ENCODE results near the gene OTUB1.
"Not testable (repeated sequence)": the region's sequence is repeated elsewhere in the genome, so short reads cannot be mapped to it uniquely, and the experiment has no call there.

The OTUB1 gene

GRCh38 chr11:63986156-63986931 lies at the start of gene OTUB1:
OTUB1 (plus strand) TSS chr11:63986438; CDS start chr11:63986457, 19 bp downstream.
- peak; percentile 88 to 92 for DNase-seq

- DNase-seq, result peak in 1 of 2 experiments; percentile 44
Observed at GRCh38 chr11:63937713-63938478, 48.3 kb upstream of the OTUB1 start.

- DNase-seq, result peak; percentile 89 to 96
Observed at GRCh38 chr11:63938479-63939396, 47.5 kb upstream of the OTUB1 start, which contains the start of gene NAA40. NAA40 (plus strand) TSS chr11:63939002; CDS start chr11:63939097, 95 bp downstream.

DNA sequence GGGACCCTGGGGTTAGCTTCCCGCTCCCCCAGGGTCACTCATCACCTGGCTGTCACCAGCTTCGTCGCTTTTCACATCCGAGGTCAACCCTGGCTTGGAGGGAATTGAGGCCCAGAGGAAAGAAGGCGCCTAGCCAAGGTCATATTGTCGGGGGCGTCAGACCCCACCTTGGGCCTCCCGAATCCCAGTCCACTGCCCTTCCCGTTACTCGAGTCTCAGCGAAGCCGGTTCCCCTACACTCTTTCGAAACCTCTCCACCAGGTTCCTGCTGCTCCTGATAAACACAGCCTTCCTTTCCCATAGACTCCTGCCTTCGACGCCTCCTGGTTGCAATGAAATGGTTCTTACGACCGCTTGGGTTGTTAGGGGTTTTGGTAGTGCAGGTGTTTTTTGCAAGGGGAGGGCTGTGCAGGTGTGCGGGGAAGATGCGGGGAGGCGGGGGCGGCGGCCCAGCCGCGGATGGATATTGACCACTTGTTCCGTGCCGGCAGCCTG lies 46.8 kb upstream of the OTUB1 start:
- DNase-seq, result no peak

DNA sequence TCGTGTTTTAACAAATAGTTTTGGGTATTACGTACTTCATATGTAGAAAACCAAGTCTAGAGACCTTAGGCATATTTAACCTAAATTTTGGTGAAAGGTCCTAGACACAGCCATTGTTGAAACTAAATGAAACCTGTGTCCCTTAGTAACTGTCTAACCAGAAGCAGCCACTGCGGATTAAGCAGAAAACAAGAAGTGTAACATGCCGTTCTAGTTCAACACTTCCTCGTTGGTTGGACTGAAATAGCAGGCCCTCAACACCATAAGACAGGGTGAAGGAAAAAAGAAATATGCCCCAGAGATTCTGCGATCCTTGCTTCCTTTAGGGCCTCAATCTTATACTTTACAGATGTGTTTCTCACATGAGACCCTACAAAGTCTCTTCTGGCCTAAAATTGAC lies 45.5 kb upstream of the OTUB1 start:
- DNase-seq, result no peak

GRCh38 chr11:63941901-63942300 lies 44.3 kb upstream of the OTUB1 start:
- no peak for DNase-seq

GRCh38 chr11:63942803-63943202 lies 43.4 kb upstream of the OTUB1 start:
- DNase-seq, result no peak

DNA sequence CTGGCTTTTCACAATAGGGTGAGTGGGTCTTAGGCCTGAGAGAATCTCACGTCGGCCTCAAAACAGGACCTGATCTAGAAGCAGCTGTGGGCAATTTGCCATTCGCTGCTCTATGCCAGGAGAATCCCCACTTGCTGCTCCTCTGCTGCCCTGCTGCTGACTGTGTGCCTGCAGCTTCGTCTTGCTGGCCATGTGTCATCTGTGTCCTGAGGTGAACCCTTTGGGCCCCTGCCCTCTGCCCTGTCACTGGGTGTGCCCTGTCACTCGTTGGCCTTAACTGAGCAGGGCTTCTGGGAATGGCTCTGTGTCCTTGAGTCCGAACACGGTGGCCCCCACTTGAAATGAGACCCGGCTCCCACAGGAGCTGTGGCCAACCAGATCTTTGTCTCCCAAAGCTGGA lies 41.3 kb upstream of the OTUB1 start:
- DNase-seq, result no peak

DNA sequence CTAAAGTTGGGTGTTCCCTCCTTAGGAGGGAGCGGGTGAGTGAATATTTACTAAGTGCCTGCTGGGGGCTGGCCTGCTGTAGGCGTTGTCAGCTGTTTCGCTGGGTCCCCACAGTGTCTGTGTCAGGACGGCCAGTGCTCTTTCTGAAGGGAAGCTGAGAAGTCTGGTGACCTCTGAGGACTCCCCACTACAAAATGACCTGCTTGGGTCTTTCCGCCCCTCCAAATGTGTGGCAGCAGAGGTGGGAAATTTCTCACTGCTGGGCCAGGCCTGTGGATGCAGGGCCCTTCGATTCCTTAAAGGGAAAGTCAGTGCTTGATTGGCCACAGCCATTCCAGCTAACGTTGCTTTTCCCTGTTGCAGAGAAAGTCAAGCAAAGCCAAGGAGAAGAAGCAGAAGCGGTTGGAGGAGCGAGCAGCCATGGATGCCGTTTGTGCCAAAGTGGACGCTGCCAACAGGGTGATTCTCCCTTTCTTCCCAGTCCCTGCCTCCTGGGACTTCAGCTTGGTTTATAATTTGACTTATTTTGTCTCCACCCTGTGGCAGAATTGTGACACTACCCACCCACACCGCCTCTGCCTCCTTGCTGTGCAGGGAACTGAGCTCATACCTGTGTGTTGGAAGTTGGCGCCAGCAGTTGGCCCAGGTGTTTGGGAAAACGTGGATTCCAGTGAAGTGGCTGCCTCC lies 40.6 kb upstream of the OTUB1 start:
- peak; percentile 24 to 67 for DNase-seq

GRCh38 chr11:63951779-63952536 lies 34.3 kb upstream of the OTUB1 start:
- no peak for DNase-seq

DNA sequence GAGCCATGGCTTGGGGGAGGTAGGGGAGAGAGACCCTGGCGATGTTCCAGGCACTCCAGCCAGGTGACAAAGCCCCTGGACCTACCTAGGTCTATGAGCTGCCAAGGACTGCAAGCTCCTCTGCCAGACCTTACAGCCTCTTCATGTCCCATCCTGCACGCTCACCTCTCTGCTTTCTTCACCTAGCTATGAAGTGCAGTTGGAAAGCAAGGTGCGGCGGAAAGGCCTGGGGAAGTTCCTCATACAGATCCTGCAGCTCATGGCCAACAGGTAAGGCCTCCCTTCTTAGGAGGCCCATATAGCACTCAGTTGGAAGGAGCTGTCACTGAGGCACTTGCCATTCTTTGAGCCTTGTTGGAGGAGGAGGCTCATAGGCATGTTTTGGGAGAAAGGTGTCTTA lies 33.7 kb upstream of the OTUB1 start:
- no peak for DNase-seq

GRCh38 chr11:63958008-63958407 lies 28.2 kb upstream of the OTUB1 start:
- DNase-seq, result no peak

GRCh38 chr11:63961608-63962412 lies 24.4 kb upstream of the OTUB1 start:
- DNase-seq, result no peak

DNA sequence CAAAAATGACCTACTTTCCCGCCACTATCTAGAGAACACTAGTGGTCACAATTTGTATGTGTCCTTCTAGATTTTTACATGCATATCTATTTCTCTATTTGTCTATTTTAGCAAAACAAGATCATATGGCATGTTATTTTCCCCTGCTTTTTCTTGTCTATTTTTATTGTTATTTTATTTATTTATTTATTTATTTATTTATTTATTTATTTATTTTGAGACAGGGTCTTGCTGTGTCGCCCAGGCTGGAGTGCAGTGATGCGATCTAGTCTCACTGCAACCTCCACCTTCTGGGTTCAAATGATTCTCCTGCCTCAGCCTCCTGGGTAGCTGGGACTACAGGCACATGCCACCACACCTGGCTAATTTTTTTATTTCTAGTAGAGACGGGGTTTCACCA lies 22.3 kb upstream of the OTUB1 start:
- DNase-seq, result not testable (repeated sequence)

DNA sequence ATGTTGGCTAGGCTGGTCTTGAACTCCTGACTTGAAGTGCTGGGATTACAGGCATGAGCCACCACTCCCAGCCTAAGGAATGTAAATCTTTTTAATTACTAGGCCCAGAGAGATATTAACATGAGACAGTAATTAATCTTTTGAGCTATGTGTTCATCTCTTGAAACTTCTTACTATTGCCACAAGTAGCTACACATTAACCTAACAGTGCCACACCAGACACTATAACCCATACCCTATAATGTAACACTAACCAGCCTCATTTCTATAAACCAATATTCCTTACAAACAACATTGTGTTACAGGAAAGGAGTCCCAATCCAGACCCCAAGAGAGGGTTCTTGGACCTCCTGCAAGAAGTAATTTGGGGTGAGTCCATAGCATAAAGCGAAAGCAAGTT lies 19.8 kb upstream of the OTUB1 start:
- no peak for DNase-seq

DNA sequence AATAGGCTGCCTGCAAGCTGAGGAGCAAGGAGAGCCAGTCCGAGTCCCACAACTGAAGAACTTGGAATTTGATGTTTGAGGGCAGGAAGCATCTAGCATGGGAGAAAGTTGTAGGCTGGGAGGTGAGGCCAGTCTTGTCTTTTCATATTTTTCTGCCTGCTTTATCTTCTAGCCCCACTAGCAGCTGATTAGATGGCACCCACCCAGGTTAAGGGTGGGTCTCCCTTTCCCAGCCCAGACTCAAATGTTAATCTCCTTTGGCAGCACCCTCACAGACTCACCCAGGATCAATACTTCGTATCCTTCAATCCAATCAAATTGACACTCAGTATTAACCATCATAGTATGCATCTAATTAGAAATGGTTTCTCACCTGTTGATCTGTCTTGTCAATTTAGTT lies 16.8 kb upstream of the OTUB1 start:
- DNase-seq, result no peak

DNA sequence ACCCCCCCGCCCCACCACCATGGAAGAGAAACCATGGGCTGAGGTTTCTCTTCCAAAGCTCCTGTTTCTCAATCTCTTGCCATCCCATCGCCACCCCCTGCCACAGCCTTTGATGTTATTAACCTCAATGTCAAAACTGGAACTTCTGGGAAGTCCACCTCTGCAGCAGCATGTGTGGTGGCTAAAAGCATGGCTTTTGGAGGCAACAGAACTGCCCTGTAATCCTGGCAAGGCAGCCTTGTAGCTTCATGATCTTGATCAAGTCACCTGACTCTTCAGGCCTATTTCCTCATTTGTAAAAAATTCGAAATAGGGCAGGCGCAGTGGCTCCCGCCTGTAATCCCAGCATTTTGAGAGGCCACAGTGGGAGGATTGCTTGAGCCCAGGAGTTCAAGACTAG lies 15.3 kb upstream of the OTUB1 start:
- DNase-seq, result no peak

DNA sequence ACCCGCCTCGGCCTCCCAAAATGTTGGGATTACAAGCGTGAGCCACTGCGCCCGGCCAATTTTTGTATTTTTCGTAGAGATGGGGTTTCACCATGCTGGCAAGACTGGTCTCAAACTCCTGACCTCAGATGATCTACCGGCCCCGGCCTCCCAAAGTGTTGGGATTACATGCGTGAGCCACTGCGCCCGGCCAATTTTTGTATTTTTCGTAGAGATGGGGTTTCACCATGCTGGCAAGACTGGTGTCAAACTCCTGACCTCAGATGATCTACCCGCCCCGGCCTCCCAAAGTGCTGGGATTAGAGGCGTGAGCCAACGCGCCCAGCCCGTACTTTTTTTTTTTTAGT lies 12.4 kb upstream of the OTUB1 start:
- not testable (repeated sequence) for DNase-seq

DNA sequence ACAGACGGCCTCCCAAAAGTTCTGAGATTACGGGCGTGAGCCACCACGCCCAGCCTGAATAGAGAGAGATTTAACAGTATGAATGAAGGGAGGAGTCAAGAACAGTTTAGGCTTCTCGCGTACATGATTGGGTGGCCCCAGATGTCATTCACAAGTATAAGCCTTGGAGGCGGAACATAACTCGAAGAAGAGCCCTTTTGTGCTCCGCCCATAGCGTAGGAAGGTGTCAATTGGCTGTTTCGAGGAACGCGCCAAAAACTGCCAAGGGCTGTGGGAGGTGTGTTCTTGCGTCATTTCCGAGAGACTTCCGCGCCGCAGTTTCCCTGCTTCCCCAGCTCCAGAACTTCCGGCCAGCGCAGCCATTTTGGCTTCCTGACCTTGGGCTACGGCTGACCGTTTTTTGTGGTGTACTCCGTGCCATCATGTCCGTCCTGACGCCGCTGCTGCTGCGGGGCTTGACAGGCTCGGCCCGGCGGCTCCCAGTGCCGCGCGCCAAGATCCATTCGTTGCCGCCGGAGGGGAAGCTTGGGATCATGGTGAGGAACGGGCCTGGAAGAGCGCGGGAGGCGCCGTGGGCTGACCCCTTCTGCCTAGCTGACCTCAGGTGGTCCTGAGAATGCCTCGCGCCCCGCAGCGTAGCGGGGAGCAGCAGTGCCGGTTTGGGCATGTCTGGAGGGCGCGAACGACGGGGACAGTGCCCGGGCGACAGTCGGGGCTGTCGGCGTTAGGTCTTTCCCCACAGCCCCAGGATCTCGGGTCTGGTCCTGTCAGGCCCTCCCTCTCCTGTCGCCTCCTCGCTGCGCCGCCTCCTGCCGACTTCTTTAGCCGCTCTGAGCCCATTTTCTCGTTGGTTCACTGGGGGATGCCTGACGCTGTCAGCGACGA lies 11.7 kb upstream of the OTUB1 start, which contains the start of gene COX8A:
Gene COX8A (plus strand): TSS at position 362 of the 885 bp plus-strand sequence. CDS start 61 bp downstream, at position 423.
- DNase-seq, result peak; percentile 100

Measured in SW 1271 (cell line).